SK-N-SH (cell line): Measurements from ENCODE around the gene FCHSD2. TPM values are rescaled to one million over a fixed set of nuclear protein-coding genes. Genes with fewer than 3 reads are reported as not detected.
"Not testable (repeated sequence)": the region's sequence is repeated elsewhere in the genome, so short reads cannot be mapped to it uniquely, and the experiment has no call there.

ENCODE experiments used
- CTCF ChIA-PET: fragments of 300-600, 350-600 bp; formaldehyde crosslinking; extraction: SDS; loops from one replicate; lab custom pipeline; 2021; lab: Yijun Ruan, JAX
- POLR2A ChIA-PET: fragments of 350-600 bp; sonication (Branson Sonifier 250); formaldehyde crosslinking; extraction: SDS; loops from one replicate; lab custom pipeline; 2020; ENCODE audit warnings: antibody characterized with exemption, inconsistent platforms; lab: Yijun Ruan, JAX
- DNase-seq: peaks from one replicate; pipeline ENCODE4 v3.0.0; 2012
- H2AFZ ChIP-seq: fragments of 200-600 bp; sonication (generic); 2 replicates; pipeline ENCODE4 v1.8.1; 2016; ENCODE audit warnings: antibody characterized with exemption, mild to moderate bottlenecking, low read depth
- H3F3A ChIP-seq: fragments of 200-600 bp; sonication (generic); replicated peaks from 2 replicates; pipeline ENCODE3; 2016; ENCODE audit warnings: antibody characterized with exemption, mild to moderate bottlenecking; ENCODE audit not compliant: insufficient read depth
- H3K27ac ChIP-seq, 2 experiments: fragments of 200-500 bp in 1 of 2; fragments of 200-600 bp in 1 of 2; sonication (Bioruptor generic) in 1 of 2; sonication (generic), shearing (Covaris generic) in 1 of 2; 2 replicates each; pipeline versions ENCODE4 v1.5.1 to v1.6.1; 2014 to 2016; ENCODE audit warnings: low read depth in 2 of 2, inconsistent platforms in 1 of 2, low read length in 1 of 2, mild to moderate bottlenecking in 1 of 2, mixed read lengths in 1 of 2
- H3K27me3 ChIP-seq: fragments of 200-600 bp; sonication (generic), shearing (Covaris generic); 2 replicates; pipeline ENCODE4 v1.6.1; 2016; ENCODE audit warnings: mixed run types; ENCODE audit not compliant: insufficient read depth
- H3K36me3 ChIP-seq, 2 experiments: fragments of 200-500 bp in 1 of 2; fragments of 200-600 bp in 1 of 2; sonication (Bioruptor generic) in 1 of 2; sonication (generic) in 1 of 2; replicated peaks in 1 of 2; 2 replicates each; pipeline versions ENCODE3 to v1.5.1; 2014 to 2016; ENCODE audit warnings: low read length in 1 of 2, mild to moderate bottlenecking in 1 of 2; ENCODE audit not compliant: insufficient read depth in 2 of 2, control insufficient read depth in 1 of 2
- H3K4me1 ChIP-seq, 2 experiments: fragments of 200-500 bp in 1 of 2; fragments of 200-600 bp in 1 of 2; sonication (Bioruptor generic) in 1 of 2; sonication (generic), shearing (Covaris generic) in 1 of 2; 2 replicates each; pipeline versions ENCODE4 v1.5.1 to v1.6.1; 2014 to 2016; ENCODE audit warnings: low read depth in 1 of 2, low read length in 1 of 2, mixed run types in 1 of 2; ENCODE audit not compliant: insufficient read depth in 2 of 2, control insufficient read depth in 1 of 2
- H3K4me2 ChIP-seq: fragments of 200-600 bp; sonication (generic), shearing (Covaris generic); 2 replicates; pipeline ENCODE4 v1.6.1; 2017; ENCODE audit warnings: mixed run types
- H3K4me3 ChIP-seq, 2 experiments: fragments of 200-500 bp in 1 of 2; fragments of 200-600 bp in 1 of 2; sonication (Bioruptor generic) in 1 of 2; sonication (generic), shearing (Covaris generic) in 1 of 2; 2 replicates each; pipeline versions ENCODE4 v1.5.1 to v1.8.1; 2014 to 2016; ENCODE audit warnings: low read depth in 2 of 2, inconsistent platforms in 1 of 2, low read length in 1 of 2, mild to moderate bottlenecking in 1 of 2, mixed read lengths in 1 of 2, moderate library complexity in 1 of 2
- H3K79me2 ChIP-seq: fragments of 200-600 bp; sonication (generic); 2 replicates; pipeline ENCODE4 v1.8.1; 2017; ENCODE audit warnings: mild to moderate bottlenecking; ENCODE audit not compliant: insufficient read depth
- H3K9ac ChIP-seq: fragments of 200-600 bp; sonication (generic); 2 replicates; pipeline ENCODE4 v1.6.1; 2017; ENCODE audit warnings: mixed run types
- H3K9me2 ChIP-seq: fragments of 200-600 bp; sonication (generic); 2 replicates; pipeline ENCODE4 v1.6.1; 2017; ENCODE audit warnings: mixed run types
- H3K9me3 ChIP-seq: fragments of 200-600 bp; sonication (generic); 2 replicates; pipeline ENCODE4 v1.6.1; 2017; ENCODE audit warnings: mixed run types, mild to moderate bottlenecking, moderate library complexity
- H4K20me1 ChIP-seq: fragments of 200-600 bp; sonication (generic); 2 replicates; pipeline ENCODE4 v1.6.1; 2017; ENCODE audit warnings: mild to moderate bottlenecking, mixed run types; ENCODE audit not compliant: insufficient read depth
- CHD2 ChIP-seq: fragments of 150-350 bp; IDR thresholded peaks from 2 replicates; pipeline ENCODE4 v1.6.1; 2018; ENCODE audit warnings: low read length; ENCODE audit not compliant: partially characterized antibody
- EZH2phosphoT487 ChIP-seq: fragments of 200-600 bp; sonication (generic); IDR thresholded peaks from 2 replicates; pipeline ENCODE4 v1.6.1; 2017; ENCODE audit warnings: low read depth, mixed run types, mild to moderate bottlenecking, antibody characterized with exemption, moderate library complexity, borderline replicate concordance
- GATA2 ChIP-seq: sonication (generic); formaldehyde crosslinking; IDR thresholded peaks from 2 replicates; pipeline ENCODE4 v1.5.0; 2020; ENCODE audit warnings: mild to moderate bottlenecking, missing genetic modification reagents
- POLR2AphosphoS5 ChIP-seq: IDR thresholded peaks from 2 replicates; pipeline ENCODE4 v1.6.1; 2012; ENCODE audit warnings: low read depth, low read length
- RAD21 ChIP-seq: IDR thresholded peaks from 2 replicates; pipeline ENCODE4 v1.6.1; 2012; ENCODE audit warnings: mild to moderate bottlenecking, low read length
- RCOR1 ChIP-seq: fragments of 150-350 bp; IDR thresholded peaks from 2 replicates; pipeline ENCODE4 v1.6.1; 2017; ENCODE audit warnings: antibody characterized with exemption, low read length
- RXRA ChIP-seq: IDR thresholded peaks from 2 replicates; pipeline ENCODE4 v1.4.0; 2012; ENCODE audit warnings: low read depth, mild to moderate bottlenecking, borderline replicate concordance
- SIN3A ChIP-seq: IDR thresholded peaks from 2 replicates; pipeline ENCODE4 v1.6.1; 2012; ENCODE audit warnings: low read depth, mild to moderate bottlenecking, low read length, moderate library complexity, borderline replicate concordance
- SMC3 ChIP-seq: IDR thresholded peaks from 2 replicates; pipeline ENCODE4 v1.6.1; 2012; ENCODE audit warnings: low read depth, low read length, improper control_type of control experiment
- TCF12 ChIP-seq: IDR thresholded peaks from 2 replicates; pipeline ENCODE4 v1.4.0; 2012
- WGBS: methylation state at CpG from one replicate; pipeline ENCODE4 v1.1.6; 2017; ENCODE audit warnings: low lambda C conversion rate; 5-methylcytosine and 5-hydroxymethylcytosine counted together
- polyA plus RNA-seq, 3 experiments: library from polyadenylated mRNA; depleted of rRNA; stranded (reverse); fragments of >200 nt; gene quantifications; 2 replicates each; pipeline ENCODE4 v1.2.3, GENCODE V29; 2012
- TF ChIP-seq, protein P1 (sequence below): fragments of 200-600 bp; sonication (generic); IDR thresholded peaks from 2 replicates; pipeline ENCODE4 v1.6.1; 2017; ENCODE audit warnings: antibody characterized with exemption, mild to moderate bottlenecking, moderate library complexity
- TF ChIP-seq, protein P2 (sequence below): fragments of 150-350 bp; IDR thresholded peaks from 2 replicates; pipeline ENCODE4 v1.6.1; 2017; ENCODE audit warnings: antibody characterized with exemption, low read length, low read depth, borderline replicate concordance

The FCHSD2 gene
- polyA plus RNA-seq, 1 of the 3 experiments (the other 2 are of a cell fraction): 10.4 TPM

DNA sequence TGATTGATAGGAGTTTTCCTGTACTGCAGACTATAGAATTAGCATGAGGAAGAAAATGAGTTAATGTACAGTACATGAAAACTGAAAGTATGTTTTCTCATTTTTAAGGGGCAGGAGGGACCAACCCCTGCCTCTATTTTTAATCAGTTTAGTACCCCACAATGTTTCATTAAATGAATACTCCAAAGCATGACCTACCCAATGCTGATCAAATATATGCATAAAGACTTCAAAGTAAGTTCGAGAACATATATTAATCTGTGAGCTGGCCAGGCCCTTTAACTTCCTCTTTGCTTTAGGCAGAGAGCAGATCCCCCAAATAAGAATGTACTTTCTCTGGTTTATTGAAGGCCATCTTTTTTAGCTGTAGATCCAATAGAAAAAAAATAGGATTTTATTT lies 161.0 kb downstream of the FCHSD2 start:
- Histone ChIP-seq H3K27me3 (no peaks in the 10 kb centered on the region), H3K9me2 (no peaks in the 10 kb centered on the region), H3K36me3 (peaks cover 7 to 45% of the 10 kb centered on the region in 2 experiments), H3K4me3 (no peak overlapping the region), H3F3A (peaks cover 13% of the 10 kb centered on the region), H2AFZ (no peak overlapping the region), H4K20me1 (peaks cover 2% of the 10 kb centered on the region; the same call in 1 of the 2 replicates), H3K79me2 (no peaks in the 10 kb centered on the region), H3K4me2 (no peak overlapping the region), H3K9me3 (no peaks in the 10 kb centered on the region), H3K9ac (no peak overlapping the region), H3K27ac (no peak overlapping the region), H3K4me1 (0 out of 4 replicates have a peak, but pooled peaks cover 0 to 2% of the 10 kb centered on the region in 2 experiments)
- WGBS: 100% methylated on average over 1 of the region's 1 CpG
- no peak for DNase-seq
- TF ChIP-seq RCOR1: no peak
- TF ChIP-seq SIN3A: no peak
- no peak for TF ChIP-seq EZH2phosphoT487
- TF ChIP-seq TCF12: no peak
- no peak for TF ChIP-seq GATA2
- no peak for TF ChIP-seq POLR2AphosphoS5
- no peak for TF ChIP-seq CHD2
- TF ChIP-seq, protein P1, sequence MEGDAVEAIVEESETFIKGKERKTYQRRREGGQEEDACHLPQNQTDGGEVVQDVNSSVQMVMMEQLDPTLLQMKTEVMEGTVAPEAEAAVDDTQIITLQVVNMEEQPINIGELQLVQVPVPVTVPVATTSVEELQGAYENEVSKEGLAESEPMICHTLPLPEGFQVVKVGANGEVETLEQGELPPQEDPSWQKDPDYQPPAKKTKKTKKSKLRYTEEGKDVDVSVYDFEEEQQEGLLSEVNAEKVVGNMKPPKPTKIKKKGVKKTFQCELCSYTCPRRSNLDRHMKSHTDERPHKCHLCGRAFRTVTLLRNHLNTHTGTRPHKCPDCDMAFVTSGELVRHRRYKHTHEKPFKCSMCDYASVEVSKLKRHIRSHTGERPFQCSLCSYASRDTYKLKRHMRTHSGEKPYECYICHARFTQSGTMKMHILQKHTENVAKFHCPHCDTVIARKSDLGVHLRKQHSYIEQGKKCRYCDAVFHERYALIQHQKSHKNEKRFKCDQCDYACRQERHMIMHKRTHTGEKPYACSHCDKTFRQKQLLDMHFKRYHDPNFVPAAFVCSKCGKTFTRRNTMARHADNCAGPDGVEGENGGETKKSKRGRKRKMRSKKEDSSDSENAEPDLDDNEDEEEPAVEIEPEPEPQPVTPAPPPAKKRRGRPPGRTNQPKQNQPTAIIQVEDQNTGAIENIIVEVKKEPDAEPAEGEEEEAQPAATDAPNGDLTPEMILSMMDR: no peak
- TF ChIP-seq SMC3: no peak
- TF ChIP-seq, protein P2, sequence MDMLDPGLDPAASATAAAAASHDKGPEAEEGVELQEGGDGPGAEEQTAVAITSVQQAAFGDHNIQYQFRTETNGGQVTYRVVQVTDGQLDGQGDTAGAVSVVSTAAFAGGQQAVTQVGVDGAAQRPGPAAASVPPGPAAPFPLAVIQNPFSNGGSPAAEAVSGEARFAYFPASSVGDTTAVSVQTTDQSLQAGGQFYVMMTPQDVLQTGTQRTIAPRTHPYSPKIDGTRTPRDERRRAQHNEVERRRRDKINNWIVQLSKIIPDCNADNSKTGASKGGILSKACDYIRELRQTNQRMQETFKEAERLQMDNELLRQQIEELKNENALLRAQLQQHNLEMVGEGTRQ: no peak
- TF ChIP-seq RAD21: no peak
- TF ChIP-seq RXRA: no peak
- CTCF ChIA-PET: interaction anchor here (1.2 to 2.2 kb wide), 2 partner anchors 161 to 261 kb away, joined by 3 to 7 read pairs; partner anchors contain the start of gene FCHSD2
- POLR2A ChIA-PET: no interaction called here

DNA sequence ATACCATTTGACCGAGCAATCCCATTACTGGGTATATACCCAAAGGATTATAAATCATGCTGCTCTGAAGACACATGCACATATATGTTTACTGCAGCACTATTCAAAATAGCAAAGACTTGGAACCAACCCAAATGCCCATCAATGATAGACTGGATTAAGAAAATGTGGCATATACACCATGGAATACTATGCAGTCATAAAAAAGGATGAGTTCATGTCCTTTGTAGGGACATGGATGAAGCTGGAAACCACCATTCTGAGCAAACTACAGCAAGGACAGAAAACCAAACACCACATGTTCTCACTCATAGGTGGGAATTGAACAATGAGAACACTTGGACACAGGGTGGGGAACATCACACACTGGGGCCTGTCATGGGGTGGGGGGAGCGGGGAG lies 164.3 kb downstream of the FCHSD2 start:
- H3K9me2 ChIP-seq, H4K20me1 ChIP-seq, POLR2A ChIA-PET, DNase-seq, H3K27me3 ChIP-seq, H3K4me3 ChIP-seq, H3K4me1 ChIP-seq, CTCF ChIA-PET, H3K27ac ChIP-seq, H2AFZ ChIP-seq, H3K9me3 ChIP-seq, H3K9ac ChIP-seq, H3K4me2 ChIP-seq, H3K79me2 ChIP-seq: not testable (repeated sequence)
- WGBS: 96% methylated on average over 2 of the region's 2 CpGs
- peaks cover 24% of the 10 kb centered on the region for H3F3A ChIP-seq
- peaks cover 0 to 28% of the 10 kb centered on the region in 2 experiments for H3K36me3 ChIP-seq

DNA sequence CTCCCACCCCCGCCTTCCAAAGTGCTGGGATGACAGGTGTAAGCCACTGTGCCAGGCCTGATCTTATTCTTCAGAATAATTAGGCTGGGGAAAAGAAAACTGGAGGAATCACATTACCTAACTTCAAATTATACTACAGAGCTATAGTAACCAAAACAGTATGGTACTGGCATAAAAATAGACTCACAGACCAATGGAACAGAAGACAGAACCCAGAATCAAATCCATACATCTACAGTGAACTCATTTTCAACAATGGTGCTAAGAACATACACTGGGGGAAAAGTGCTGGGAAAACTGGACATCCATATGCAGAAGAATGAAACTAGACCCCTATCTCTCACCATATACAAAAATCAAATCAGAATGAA lies 165.6 kb downstream of the FCHSD2 start:
- 92% methylated on average over 1 of the region's 1 CpG for WGBS
- H3K27me3 ChIP-seq, H3K79me2 ChIP-seq, H2AFZ ChIP-seq, DNase-seq, H3K9me2 ChIP-seq, H3K9ac ChIP-seq, CTCF ChIA-PET, H3K4me1 ChIP-seq, H3K4me3 ChIP-seq, H3K4me2 ChIP-seq, POLR2A ChIA-PET, H4K20me1 ChIP-seq, H3K9me3 ChIP-seq: not testable (repeated sequence)
- Histone ChIP-seq H3F3A (peaks cover 24% of the 10 kb centered on the region), H3K27ac (peak overlapping the region in 1 of 2 experiments; percentile 71; a peak in 2 of 4 replicates), H3K36me3 (peaks cover 3 to 30% of the 10 kb centered on the region in 2 experiments)
